Transverse colon (tissue), 4 donors: ENCODE measurements around the gene GNG11. TPM values are rescaled to one million over a fixed set of nuclear protein-coding genes. Genes with fewer than 3 reads are reported as not detected.

Experiments
- DNase-seq: peaks from one replicate; pipeline ENCODE4 v3.0.0-alpha.2; 2019
- H3K27ac ChIP-seq, 4 donors: fragments of 200-600 bp; sonication (generic); 2 replicates each; pipeline ENCODE4 v1.5.1; 2016 to 2018; ENCODE audit warnings: inconsistent platforms in 4 of 4
- H3K27me3 ChIP-seq: fragments of 200-600 bp; sonication (generic); 2 replicates; pipeline ENCODE4 v1.5.1; 2017; ENCODE audit warnings: inconsistent platforms
- H3K36me3 ChIP-seq, 4 donors: fragments of 200-600 bp; sonication (generic); 2 replicates each; pipeline ENCODE4 v1.5.1; 2017 to 2019; ENCODE audit warnings: inconsistent platforms in 4 of 4
- H3K4me1 ChIP-seq, 4 donors: fragments of 200-600 bp; sonication (generic); 2 replicates each; pipeline ENCODE4 v1.5.1; 2017 to 2020; ENCODE audit warnings: inconsistent platforms in 4 of 4
- H3K4me3 ChIP-seq, 4 donors: fragments of 200-600 bp; sonication (generic); 1 replicate in 1 of 4; 2 replicates in 3 of 4; pipeline versions ENCODE4 v1.5.1 to v1.6.1; 2017 to 2019; ENCODE audit warnings: inconsistent platforms in 4 of 4
- H3K9me3 ChIP-seq, 2 donors: fragments of 200-600 bp; sonication (generic); 2 replicates each; pipeline ENCODE4 v1.5.1; 2017 to 2019; ENCODE audit warnings: inconsistent platforms in 2 of 2
- EP300 ChIP-seq: sonication (generic); formaldehyde crosslinking; IDR thresholded peaks from one replicate; pipeline ENCODE4 v1.6.1; 2017; ENCODE audit warnings: antibody characterized with exemption, low read depth
- POLR2A ChIP-seq: fragments of 450-650 bp; IDR thresholded peaks from one replicate; pipeline ENCODE4 v1.6.1; 2016; ENCODE audit warnings: antibody characterized with exemption, mild to moderate bottlenecking, moderate library complexity
- POLR2AphosphoS5 ChIP-seq, 3 donors: sonication (generic); formaldehyde crosslinking; IDR thresholded peaks; one replicate each; pipeline ENCODE4 v1.6.1; 2016; ENCODE audit warnings: antibody characterized with exemption in 3 of 3
- WGBS, 2 donors: methylation state at CpG; one replicate each; pipeline ENCODE4 v1.1.5; 2018; ENCODE audit warnings: low coverage in 1 of 2; 5-methylcytosine and 5-hydroxymethylcytosine counted together
- in situ Hi-C, 4 donors: fragments of 200-750 bp; cut with MboI; loops; one replicate each; pipeline versions ENCODE4 v1.15.0 to v1.15.1; 2017; ENCODE audit warnings: low sequenced_read_pairs in 3 of 4, low pct_ligation_motif_present in 1 of 4, low pct_unique_long_range_greater_than_20kb in 1 of 4
- intact Hi-C: fragments of 100-400 bp; cut with DNase I; formaldehyde crosslinking; loops from one replicate; pipeline ENCODE4 v1.15.1; 2023; ENCODE audit warnings: low total_unique reads
- total RNA-seq, 4 donors: library from RNA; depleted of rRNA; stranded (reverse); fragments of >200 nt; gene quantifications; one replicate each; pipeline ENCODE4 v1.1.0, GENCODE V29; 2016
- TF ChIP-seq, protein P1 (sequence below), 5 experiments: fragments of 200-600 bp in 3 of 5; fragments of 450-650 bp in 2 of 5; sonication (generic) in 3 of 5; IDR thresholded peaks; 1 replicate in 2 of 5; 2 replicates in 3 of 5; pipeline ENCODE4 v1.5.1; 2016 to 2017; ENCODE audit warnings: antibody characterized with exemption in 5 of 5, inconsistent platforms in 3 of 5, mild to moderate bottlenecking in 2 of 5, moderate library complexity in 1 of 5

GNG11 gene
- total RNA-seq, 4 donors from 2014 or later, result 3.0 to 6.2 (median 4.7) TPM

DNA sequence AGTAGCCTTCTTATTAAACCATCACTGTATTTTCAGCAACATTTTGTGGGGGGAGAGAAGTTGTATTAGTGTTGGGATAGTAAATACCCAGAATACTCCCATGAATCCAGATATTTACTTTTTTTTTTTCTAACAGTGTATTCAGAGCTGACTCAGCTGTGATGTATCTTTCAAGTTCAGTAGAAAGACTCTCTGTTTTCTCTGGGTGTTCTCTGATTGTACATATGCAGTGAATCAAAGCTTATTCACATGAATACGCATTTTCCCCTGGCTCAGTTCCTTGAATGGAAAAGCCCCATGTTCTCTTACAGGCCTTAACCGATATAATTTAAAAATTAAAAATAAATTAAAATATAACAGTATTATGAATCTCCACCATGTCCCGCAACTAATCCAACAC, 32.3 kb upstream of the GNG11 start:
- H3K36me3 ChIP-seq, result no peaks in the 10 kb centered on the region
- TF ChIP-seq POLR2AphosphoS5 (IDR thresholded peaks at IDR 0.05) (no peak), EP300 (no peak), POLR2A (no peak)
- TF ChIP-seq, protein P1, sequence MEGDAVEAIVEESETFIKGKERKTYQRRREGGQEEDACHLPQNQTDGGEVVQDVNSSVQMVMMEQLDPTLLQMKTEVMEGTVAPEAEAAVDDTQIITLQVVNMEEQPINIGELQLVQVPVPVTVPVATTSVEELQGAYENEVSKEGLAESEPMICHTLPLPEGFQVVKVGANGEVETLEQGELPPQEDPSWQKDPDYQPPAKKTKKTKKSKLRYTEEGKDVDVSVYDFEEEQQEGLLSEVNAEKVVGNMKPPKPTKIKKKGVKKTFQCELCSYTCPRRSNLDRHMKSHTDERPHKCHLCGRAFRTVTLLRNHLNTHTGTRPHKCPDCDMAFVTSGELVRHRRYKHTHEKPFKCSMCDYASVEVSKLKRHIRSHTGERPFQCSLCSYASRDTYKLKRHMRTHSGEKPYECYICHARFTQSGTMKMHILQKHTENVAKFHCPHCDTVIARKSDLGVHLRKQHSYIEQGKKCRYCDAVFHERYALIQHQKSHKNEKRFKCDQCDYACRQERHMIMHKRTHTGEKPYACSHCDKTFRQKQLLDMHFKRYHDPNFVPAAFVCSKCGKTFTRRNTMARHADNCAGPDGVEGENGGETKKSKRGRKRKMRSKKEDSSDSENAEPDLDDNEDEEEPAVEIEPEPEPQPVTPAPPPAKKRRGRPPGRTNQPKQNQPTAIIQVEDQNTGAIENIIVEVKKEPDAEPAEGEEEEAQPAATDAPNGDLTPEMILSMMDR (IDR thresholded peaks at IDR 0.05), result no peak
- no peak overlapping the region for H3K4me3 ChIP-seq
- H3K4me1 ChIP-seq, result peaks cover 0 to 5% (median 0%) of the 10 kb centered on the region in 4 donors
- in situ Hi-C loops, result loop anchor here in 1 of 4 donors (25.0 kb wide), 1 partner anchor 198 kb away; no protein-coding TSS in a partner anchor
- no peaks in the 10 kb centered on the region for H3K9me3 ChIP-seq
- WGBS, 2 donors, result 79 to 85% methylated on average over 3 of the region's 3 CpGs
- no peak overlapping the region for H3K27ac ChIP-seq
- intact Hi-C loops, result no loop called here
- DNase-seq, result no peak
- H3K27me3 ChIP-seq, result peaks cover 27% of the 10 kb centered on the region

DNA sequence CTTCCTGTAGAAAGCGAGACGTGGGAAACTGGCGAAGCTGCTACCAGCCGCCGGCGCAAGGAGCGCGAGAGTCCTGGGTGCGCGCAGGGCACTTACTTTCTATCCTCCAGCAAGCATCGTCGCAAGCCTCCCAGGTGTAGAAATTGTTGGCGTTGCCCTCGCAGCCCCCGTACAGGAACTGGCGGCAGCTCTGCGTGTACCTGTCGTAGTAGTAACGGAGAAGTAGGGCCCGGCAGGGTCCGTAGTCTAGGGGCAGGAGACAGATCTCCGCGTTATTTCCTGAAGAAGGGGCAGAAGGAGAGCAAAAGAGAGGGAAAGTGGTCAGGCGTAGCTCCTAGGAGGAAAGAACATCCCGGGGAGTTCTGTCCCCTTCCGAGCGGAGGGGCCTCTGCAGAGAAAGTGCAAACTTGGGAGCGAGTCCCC, 31.5 kb upstream of the GNG11 start:
- intact Hi-C loops, result no loop called here
- in situ Hi-C loops, result loop anchor here in 1 of 4 donors (25.0 kb wide), 1 partner anchor 197 kb away; no protein-coding TSS in a partner anchor
- peak overlapping the region in 3 of 4 donors; percentile 10 to 44 (median 40) for H3K27ac ChIP-seq
- DNase-seq, result no peak
- TF ChIP-seq EP300 (no peak), POLR2AphosphoS5 (IDR thresholded peaks at IDR 0.05) (no peak), POLR2A (no peak)
- TF ChIP-seq, protein P1 (IDR thresholded peaks at IDR 0.05), result no peak
- peaks cover 27% of the 10 kb centered on the region for H3K27me3 ChIP-seq
- no peaks in the 10 kb centered on the region for H3K9me3 ChIP-seq
- H3K36me3 ChIP-seq, result no peaks in the 10 kb centered on the region
- 12 to 14% methylated on average over 6 to 28 of the region's 28 CpGs for WGBS, 2 donors
- peaks cover 0 to 5% (median 0%) of the 10 kb centered on the region in 4 donors for H3K4me1 ChIP-seq
- H3K4me3 ChIP-seq, result peak overlapping the region; percentile 14 to 53 (median 34)

DNA sequence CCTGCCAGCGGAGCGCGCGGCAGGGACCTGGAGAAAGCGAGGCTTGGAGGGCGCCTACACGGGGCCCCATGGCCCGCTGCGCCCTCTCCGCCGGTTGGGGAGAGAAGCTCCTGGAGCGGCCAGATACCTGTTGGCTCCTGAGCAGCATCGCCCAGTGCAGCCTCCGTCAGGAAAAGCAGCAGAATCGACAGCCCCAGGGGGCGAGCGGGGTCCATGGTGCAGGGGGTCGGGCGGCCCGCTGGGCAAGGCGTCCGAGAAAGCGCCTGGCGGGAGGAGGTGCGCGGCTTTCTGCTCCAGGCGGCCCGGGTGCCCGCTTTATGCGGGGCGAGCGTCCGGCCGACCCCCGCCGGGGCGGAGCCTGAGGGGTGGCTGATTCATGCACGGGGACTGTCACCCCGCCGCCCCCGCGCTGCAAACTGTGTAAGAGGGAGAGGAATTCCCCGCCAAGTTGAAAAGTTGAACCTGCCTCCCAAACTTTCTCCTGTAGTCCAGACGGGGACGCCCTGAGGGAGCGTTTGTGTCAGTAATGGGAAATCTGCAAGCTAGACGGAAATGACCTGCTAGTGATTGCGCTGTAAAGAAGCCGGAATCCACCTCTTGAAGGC, 31.0 kb upstream of the GNG11 start, which contains the start of gene TFPI2:
Gene TFPI2 (minus strand): TSS at position 290 of the 605 bp plus-strand sequence. CDS start 75 bp downstream, at position 215.
- H3K4me1 ChIP-seq, result peaks cover 0 to 5% (median 0%) of the 10 kb centered on the region in 4 donors
- H3K27ac ChIP-seq, result peak within 1 kb of the TSS in 3 of 4 donors; percentile 10 to 44 (median 40)
- peak; percentile 14 for DNase-seq
- TF ChIP-seq, protein P1 (IDR thresholded peaks at IDR 0.05), result no peak
- TF ChIP-seq EP300, result no peak
- TF ChIP-seq POLR2AphosphoS5 (IDR thresholded peaks at IDR 0.05), result no peak
- no peak for TF ChIP-seq POLR2A
- intact Hi-C loops, result no loop called here
- peak within 1 kb of the TSS; percentile 14 to 53 (median 34) for H3K4me3 ChIP-seq
- in situ Hi-C loops, result loop anchor here in 1 of 4 donors (25.0 kb wide), 1 partner anchor 197 kb away; no protein-coding TSS in a partner anchor
- no peaks in the 10 kb centered on the region for H3K36me3 ChIP-seq
- 5 to 6% methylated on average over 3 to 38 of the region's 49 CpGs for WGBS, 2 donors
- H3K9me3 ChIP-seq, result no peaks in the 10 kb centered on the region
- H3K27me3 ChIP-seq, result peaks cover 27% of the 10 kb centered on the region

DNA sequence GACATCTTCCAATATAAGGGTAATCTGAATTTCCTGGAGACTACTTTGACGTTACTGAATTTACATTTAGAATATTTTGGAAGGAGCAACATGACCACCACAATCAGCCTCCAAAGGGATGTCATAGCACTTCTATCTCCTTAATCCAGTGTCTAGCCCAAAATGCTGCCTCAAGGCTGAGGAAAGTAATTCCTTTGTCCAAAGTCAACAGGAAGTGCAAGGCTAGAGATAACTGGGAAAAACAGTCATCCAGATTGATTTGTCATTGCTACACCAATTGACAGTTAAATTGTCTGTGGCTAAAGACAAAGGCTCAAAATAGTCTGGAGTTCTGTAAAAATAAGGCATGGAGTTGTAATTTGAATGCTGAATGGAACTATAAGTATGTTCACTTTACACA, 27.1 kb upstream of the GNG11 start:
- H3K4me3 ChIP-seq, result no peak overlapping the region

More for the DNA sequence above, 27.1 kb upstream of the GNG11 start:
- no peak for TF ChIP-seq POLR2AphosphoS5 (IDR thresholded peaks at IDR 0.05)
- no peak for TF ChIP-seq POLR2A
- TF ChIP-seq, protein P1 (IDR thresholded peaks at IDR 0.05), result no peak
- TF ChIP-seq EP300, result no peak
- Histone ChIP-seq H3K27me3 (peaks cover 21% of the 10 kb centered on the region), H3K27ac (no peak overlapping the region), H3K36me3 (no peaks in the 10 kb centered on the region), H3K9me3 (no peaks in the 10 kb centered on the region), H3K4me1 (peaks cover 0 to 5% (median 0%) of the 10 kb centered on the region in 4 donors)
- WGBS, 2 donors, result 76 to 78% methylated on average over 1 of the region's 1 CpG
- in situ Hi-C loops, result loop anchor here in 1 of 4 donors (25.0 kb wide), 1 partner anchor 193 kb away; no protein-coding TSS in a partner anchor
- no peak for DNase-seq
- intact Hi-C loops, result no loop called here
